Neural progenitor cell (in vitro differentiated cells): Measurements from ENCODE around the gene MIOX. TPM values are rescaled to one million over a fixed set of nuclear protein-coding genes. Genes with fewer than 3 reads are reported as not detected.

ENCODE experiments used
- DNase-seq: peaks from one replicate; pipeline ENCODE4 v3.0.0-alpha.2; 2016; ENCODE audit warnings: low spot score
- H2AFZ ChIP-seq: fragments of 200-600 bp; sonication (generic); replicated peaks from 2 replicates; pipeline ENCODE4 v1.6.1; 2016; ENCODE audit warnings: antibody characterized with exemption
- H3F3A ChIP-seq: fragments of 200-600 bp; sonication (generic); 2 replicates; pipeline ENCODE4 v1.6.1; 2016; ENCODE audit warnings: antibody characterized with exemption, low read depth
- H3K27ac ChIP-seq: fragments of 200-600 bp; sonication (generic); 2 replicates; pipeline ENCODE4 v1.5.1; 2016; ENCODE audit warnings: mild to moderate bottlenecking
- H3K27me3 ChIP-seq: fragments of 200-600 bp; sonication (generic); 2 replicates; pipeline ENCODE4 v1.6.1; 2016; ENCODE audit warnings: mild to moderate bottlenecking, moderate library complexity
- H3K36me3 ChIP-seq: fragments of 200-600 bp; sonication (generic); 2 replicates; pipeline ENCODE4 v1.5.1; 2016
- H3K4me1 ChIP-seq: fragments of 200-600 bp; sonication (generic); 2 replicates; pipeline ENCODE4 v1.6.1; 2016; ENCODE audit warnings: mixed run types
- H3K4me2 ChIP-seq: fragments of 200-600 bp; sonication (generic); 2 replicates; pipeline ENCODE4 v1.6.1; 2016
- H3K4me3 ChIP-seq: fragments of 200-600 bp; sonication (generic); 2 replicates; pipeline ENCODE4 v1.5.1; 2016
- H3K79me2 ChIP-seq: fragments of 200-600 bp; sonication (generic); 2 replicates; pipeline ENCODE4 v1.6.1; 2016; ENCODE audit warnings: low read depth
- H3K9ac ChIP-seq: fragments of 200-600 bp; sonication (generic); 2 replicates; pipeline ENCODE4 v1.6.1; 2016
- H3K9me3 ChIP-seq: fragments of 200-600 bp; sonication (generic); 2 replicates; pipeline ENCODE4 v1.5.1; 2016; ENCODE audit warnings: low read depth
- H4K20me1 ChIP-seq: fragments of 200-600 bp; sonication (generic); 2 replicates; pipeline ENCODE4 v1.6.1; 2016; ENCODE audit warnings: low read depth
- H3K27ac Mint-ChIP-seq: 3 replicates; pipeline ENCODE4 v1.8.0; 2021; ENCODE audit warnings: mixed read lengths
- H3K27me3 Mint-ChIP-seq: 2 replicates; pipeline ENCODE4 v1.8.0; 2022; ENCODE audit warnings: low read depth, mild to moderate bottlenecking, inconsistent platforms, moderate library complexity, mixed read lengths; ENCODE audit not compliant: insufficient read depth
- H3K36me3 Mint-ChIP-seq: 3 replicates; pipeline ENCODE4 v1.8.0; 2021; ENCODE audit warnings: mixed read lengths
- H3K4me1 Mint-ChIP-seq: 3 replicates; pipeline ENCODE4 v1.8.0; 2021; ENCODE audit warnings: mixed read lengths
- H3K4me3 Mint-ChIP-seq: 3 replicates; pipeline ENCODE4 v1.8.0; 2021; ENCODE audit warnings: mild to moderate bottlenecking, moderate library complexity, mixed read lengths
- H3K9me3 Mint-ChIP-seq: 3 replicates; pipeline ENCODE4 v1.8.0; 2020; ENCODE audit warnings: mixed read lengths
- EZH2 ChIP-seq: fragments of 200-600 bp; sonication (generic); IDR thresholded peaks from 2 replicates; pipeline ENCODE4 v1.6.1; 2017; ENCODE audit warnings: antibody characterized with exemption, mild to moderate bottlenecking, moderate library complexity
- EZH2phosphoT487 ChIP-seq: fragments of 200-600 bp; sonication (generic); IDR thresholded peaks from 2 replicates; pipeline ENCODE4 v1.6.1; 2017; ENCODE audit warnings: antibody characterized with exemption
- total RNA-seq: library from RNA; depleted of rRNA; stranded (reverse); fragments of >200 nt; gene quantifications from 2 replicates; pipeline ENCODE4 v1.2.3, GENCODE V29; 2015; ENCODE audit warnings: low replicate concordance
- TF ChIP-seq, protein P1 (sequence below): fragments of 200-600 bp; sonication (generic); IDR thresholded peaks from 2 replicates; pipeline ENCODE4 v1.5.1; 2017; ENCODE audit warnings: antibody characterized with exemption, mild to moderate bottlenecking

The MIOX gene
- total RNA-seq, 1 donor from 2014 or later = not detected

GRCh38 chr22:50482107-50483074, 4.3 kb upstream of the MIOX start:
- no peaks in the 10 kb centered on the region for H3K4me1 ChIP-seq
- Mint-ChIP-seq H3K27me3 (peaks cover 33% of the 10 kb centered on the region), H3K4me1 (peaks cover 2% of the 10 kb centered on the region), H3K36me3 (no peaks in the 10 kb centered on the region), H3K27ac (no peak overlapping the region), H3K4me3 (peak overlapping the region; percentile 63), H3K9me3 (peaks cover 2% of the 10 kb centered on the region)
- TF ChIP-seq EZH2phosphoT487 (no peak), EZH2 (no peak)
- TF ChIP-seq, protein P1, sequence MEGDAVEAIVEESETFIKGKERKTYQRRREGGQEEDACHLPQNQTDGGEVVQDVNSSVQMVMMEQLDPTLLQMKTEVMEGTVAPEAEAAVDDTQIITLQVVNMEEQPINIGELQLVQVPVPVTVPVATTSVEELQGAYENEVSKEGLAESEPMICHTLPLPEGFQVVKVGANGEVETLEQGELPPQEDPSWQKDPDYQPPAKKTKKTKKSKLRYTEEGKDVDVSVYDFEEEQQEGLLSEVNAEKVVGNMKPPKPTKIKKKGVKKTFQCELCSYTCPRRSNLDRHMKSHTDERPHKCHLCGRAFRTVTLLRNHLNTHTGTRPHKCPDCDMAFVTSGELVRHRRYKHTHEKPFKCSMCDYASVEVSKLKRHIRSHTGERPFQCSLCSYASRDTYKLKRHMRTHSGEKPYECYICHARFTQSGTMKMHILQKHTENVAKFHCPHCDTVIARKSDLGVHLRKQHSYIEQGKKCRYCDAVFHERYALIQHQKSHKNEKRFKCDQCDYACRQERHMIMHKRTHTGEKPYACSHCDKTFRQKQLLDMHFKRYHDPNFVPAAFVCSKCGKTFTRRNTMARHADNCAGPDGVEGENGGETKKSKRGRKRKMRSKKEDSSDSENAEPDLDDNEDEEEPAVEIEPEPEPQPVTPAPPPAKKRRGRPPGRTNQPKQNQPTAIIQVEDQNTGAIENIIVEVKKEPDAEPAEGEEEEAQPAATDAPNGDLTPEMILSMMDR = no peak
- peak overlapping the region; percentile 53 for H3K4me3 ChIP-seq
- H3F3A ChIP-seq = peaks cover 3% of the 10 kb centered on the region
- H3K27me3 ChIP-seq = peaks cover 37% of the 10 kb centered on the region
- no peak overlapping the region for H3K9ac ChIP-seq
- H3K4me2 ChIP-seq = peak overlapping the region; percentile 70
- H3K36me3 ChIP-seq = no peaks in the 10 kb centered on the region
- no peak overlapping the region for H3K27ac ChIP-seq
- peak overlapping the region; percentile 86 for H2AFZ ChIP-seq
- H3K79me2 ChIP-seq = no peaks in the 10 kb centered on the region
- no peak for DNase-seq
- H4K20me1 ChIP-seq = no peaks in the 10 kb centered on the region
- H3K9me3 ChIP-seq = no peaks in the 10 kb centered on the region

GRCh38 chr22:50483106-50483505, 3.6 kb upstream of the MIOX start:
- no peak overlapping the region for H3K4me2 ChIP-seq
- peaks cover 37% of the 10 kb centered on the region for H3K27me3 ChIP-seq
- TF ChIP-seq, protein P1 = no peak
- TF ChIP-seq EZH2phosphoT487 = no peak
- TF ChIP-seq EZH2 = no peak

GRCh38 chr22:50483556-50483955, 3.1 kb upstream of the MIOX start:
- Histone ChIP-seq H3K27me3 (peaks cover 36% of the 10 kb centered on the region), H4K20me1 (no peaks in the 10 kb centered on the region), H3K9ac (no peak overlapping the region), H3K79me2 (no peaks in the 10 kb centered on the region), H3K27ac (no peak overlapping the region), H3K4me2 (no peak overlapping the region), H3F3A (peaks cover 3% of the 10 kb centered on the region), H2AFZ (no peak overlapping the region), H3K36me3 (no peaks in the 10 kb centered on the region), H3K4me3 (no peak overlapping the region), H3K9me3 (no peaks in the 10 kb centered on the region), H3K4me1 (no peaks in the 10 kb centered on the region)
- H3K27me3 Mint-ChIP-seq = peaks cover 31% of the 10 kb centered on the region
- peaks cover 2% of the 10 kb centered on the region for H3K4me1 Mint-ChIP-seq
- no peak overlapping the region for H3K4me3 Mint-ChIP-seq
- DNase-seq = no peak
- no peaks in the 10 kb centered on the region for H3K36me3 Mint-ChIP-seq
- no peak overlapping the region for H3K27ac Mint-ChIP-seq
- peaks cover 2% of the 10 kb centered on the region for H3K9me3 Mint-ChIP-seq
- TF ChIP-seq, protein P1 = no peak
- TF ChIP-seq EZH2 = no peak
- no peak for TF ChIP-seq EZH2phosphoT487

More at GRCh38 chr22:50483106-50483505, 3.6 kb upstream of the MIOX start:
- Mint-ChIP-seq H3K27ac (no peak overlapping the region), H3K9me3 (peaks cover 2% of the 10 kb centered on the region), H3K36me3 (no peaks in the 10 kb centered on the region), H3K4me3 (no peak overlapping the region), H3K4me1 (peaks cover 2% of the 10 kb centered on the region), H3K27me3 (peaks cover 33% of the 10 kb centered on the region)
- no peaks in the 10 kb centered on the region for H4K20me1 ChIP-seq
- H3K36me3 ChIP-seq = no peaks in the 10 kb centered on the region
- H3K27ac ChIP-seq = no peak overlapping the region
- no peak overlapping the region for H3K4me3 ChIP-seq
- DNase-seq = no peak
- H3K4me1 ChIP-seq = no peaks in the 10 kb centered on the region
- H3K9ac ChIP-seq = no peak overlapping the region
- no peaks in the 10 kb centered on the region for H3K9me3 ChIP-seq
- H3K79me2 ChIP-seq = no peaks in the 10 kb centered on the region
- H2AFZ ChIP-seq = no peak overlapping the region
- peaks cover 3% of the 10 kb centered on the region for H3F3A ChIP-seq
